Erythroblast (primary cell): Measurements from ENCODE around the gene PGLYRP1.

ENCODE experiments used
- GATA1 ChIP-seq: IDR thresholded peaks from 2 replicates; pipeline ENCODE4 v1.6.1; 2011; ENCODE audit warnings: low read depth, mild to moderate bottlenecking, control low read depth, low read length, moderate library complexity
- POLR2A ChIP-seq: IDR thresholded peaks from 2 replicates; pipeline ENCODE4 v1.6.1; 2011; ENCODE audit warnings: mild to moderate bottlenecking, low read length

GRCh38 chr19:46040952-46041500, 18.2 kb upstream of the PGLYRP1 start, which contains the start of gene IGFL4:
- TF ChIP-seq POLR2A, result no peak
- TF ChIP-seq GATA1, result no peak
